ENCODE data around the gene HDHD5. TPM values are rescaled to one million over a fixed set of nuclear protein-coding genes. Genes with fewer than 3 reads are reported as not detected.

HDHD5 gene
- total and polyA plus RNA-seq, 2 of the 13 experiments (the other 11 are each of a cell fraction or from before 2014, with no cell fraction given) = not detected

DNA sequence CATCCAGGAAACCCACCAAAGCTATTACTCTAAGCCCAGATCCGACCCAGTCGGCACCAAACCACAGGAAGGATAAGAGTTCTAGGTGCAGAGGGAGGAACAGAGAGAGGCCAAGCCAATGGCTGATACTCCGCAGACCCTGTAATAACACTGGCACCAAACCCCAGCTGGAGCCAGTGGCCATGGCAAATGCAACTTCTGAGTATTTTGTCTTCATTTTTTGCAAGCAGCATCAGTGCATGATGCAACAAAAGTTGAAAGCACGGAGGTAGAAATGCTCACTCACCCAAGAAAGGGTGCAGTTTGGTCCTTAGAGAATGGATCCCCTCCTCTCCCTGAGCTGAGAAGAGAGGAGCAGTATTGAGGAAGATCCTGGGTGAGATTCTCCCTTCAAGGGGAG, 40.7 kb downstream of the HDHD5 start:
- Histone ChIP-seq H3K9ac (ENCODE audit: insufficient read depth, low read depth, low read length) (no peak overlapping the region), H3K9me3 (ENCODE audit: low read length) (no peaks in the 10 kb centered on the region), H4K20me1 (ENCODE audit: insufficient read depth, low read length) (no peaks in the 10 kb centered on the region), H2AFZ (ENCODE audit: low read length) (no peak overlapping the region), H3K4me2 (ENCODE audit: low read depth, low read length) (no peak overlapping the region), H3K4me1 (ENCODE audit: insufficient read depth, low read length) (no peaks in the 10 kb centered on the region), H3K4me3 (replicated peaks in 1 of 3; ENCODE audit: insufficient read depth in 1 of 3, low read depth in 2 of 3, low read length in 3 of 3) (no peak overlapping the region), H3K79me2 (ENCODE audit: insufficient read depth, low read length) (no peaks in the 10 kb centered on the region), H3K36me3 (replicated peaks in 1 of 2; ENCODE audit: control insufficient read depth in 1 of 2, insufficient read depth in 2 of 2, low read length in 2 of 2) (no peaks in the 10 kb centered on the region), H3K27ac (ENCODE audit: extremely low read length, insufficient read depth, low read length) (no peak overlapping the region), H3K27me3 (ENCODE audit: control insufficient read depth in 1 of 2, insufficient read depth in 2 of 2, low read length in 2 of 2) (peaks cover 8 to 38% of the 10 kb centered on the region in 2 experiments; a peak in 4 of 5 replicates)
- intact Hi-C loops (cut with micrococcal nuclease; ENCODE audit: unreplicated experiment) (no loop called here), in situ Hi-C loops (cut with HindIII; ENCODE audit: extremely low pct_ligation_motif_present, low pct_unique_long_range_greater_than_20kb) (no loop called here)
- FAIRE-seq = no peak
- ChIA-PET POLR2A (no interaction called here), CTCF (ENCODE audit: low intra/inter-chr PET ratio, low total read pairs) (no interaction called here)
- DNase-seq (ENCODE audit: low spot score) = no peak
- no TSS peak for BruUV-seq (replicated peaks)
- TF ChIP-seq ZNF678 (CRISPR knock-in tag; IDR thresholded peaks at IDR 0.05) = no peak
- TF ChIP-seq, protein P1, sequence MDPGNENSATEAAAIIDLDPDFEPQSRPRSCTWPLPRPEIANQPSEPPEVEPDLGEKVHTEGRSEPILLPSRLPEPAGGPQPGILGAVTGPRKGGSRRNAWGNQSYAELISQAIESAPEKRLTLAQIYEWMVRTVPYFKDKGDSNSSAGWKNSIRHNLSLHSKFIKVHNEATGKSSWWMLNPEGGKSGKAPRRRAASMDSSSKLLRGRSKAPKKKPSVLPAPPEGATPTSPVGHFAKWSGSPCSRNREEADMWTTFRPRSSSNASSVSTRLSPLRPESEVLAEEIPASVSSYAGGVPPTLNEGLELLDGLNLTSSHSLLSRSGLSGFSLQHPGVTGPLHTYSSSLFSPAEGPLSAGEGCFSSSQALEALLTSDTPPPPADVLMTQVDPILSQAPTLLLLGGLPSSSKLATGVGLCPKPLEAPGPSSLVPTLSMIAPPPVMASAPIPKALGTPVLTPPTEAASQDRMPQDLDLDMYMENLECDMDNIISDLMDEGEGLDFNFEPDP (CRISPR knock-in tag; conservative IDR thresholded peaks at IDR 0.05) = no peak
- no peak for TF ChIP-seq CCAR2 (optimal IDR thresholded peaks at IDR 0.05; ENCODE audit: low read depth, low read length)
- TF ChIP-seq, protein P2, sequence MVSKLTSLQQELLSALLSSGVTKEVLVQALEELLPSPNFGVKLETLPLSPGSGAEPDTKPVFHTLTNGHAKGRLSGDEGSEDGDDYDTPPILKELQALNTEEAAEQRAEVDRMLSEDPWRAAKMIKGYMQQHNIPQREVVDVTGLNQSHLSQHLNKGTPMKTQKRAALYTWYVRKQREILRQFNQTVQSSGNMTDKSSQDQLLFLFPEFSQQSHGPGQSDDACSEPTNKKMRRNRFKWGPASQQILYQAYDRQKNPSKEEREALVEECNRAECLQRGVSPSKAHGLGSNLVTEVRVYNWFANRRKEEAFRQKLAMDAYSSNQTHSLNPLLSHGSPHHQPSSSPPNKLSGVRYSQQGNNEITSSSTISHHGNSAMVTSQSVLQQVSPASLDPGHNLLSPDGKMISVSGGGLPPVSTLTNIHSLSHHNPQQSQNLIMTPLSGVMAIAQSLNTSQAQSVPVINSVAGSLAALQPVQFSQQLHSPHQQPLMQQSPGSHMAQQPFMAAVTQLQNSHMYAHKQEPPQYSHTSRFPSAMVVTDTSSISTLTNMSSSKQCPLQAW (CRISPR knock-in tag; IDR thresholded peaks at IDR 0.05) = no peak
- no peak for TF ChIP-seq ZNF558 (CRISPR knock-in tag; IDR thresholded peaks at IDR 0.05; ENCODE audit: borderline replicate concordance)
- no peak for TF ChIP-seq ZFP62 (CRISPR knock-in tag; IDR thresholded peaks at IDR 0.05)
- TF ChIP-seq, protein P3, sequence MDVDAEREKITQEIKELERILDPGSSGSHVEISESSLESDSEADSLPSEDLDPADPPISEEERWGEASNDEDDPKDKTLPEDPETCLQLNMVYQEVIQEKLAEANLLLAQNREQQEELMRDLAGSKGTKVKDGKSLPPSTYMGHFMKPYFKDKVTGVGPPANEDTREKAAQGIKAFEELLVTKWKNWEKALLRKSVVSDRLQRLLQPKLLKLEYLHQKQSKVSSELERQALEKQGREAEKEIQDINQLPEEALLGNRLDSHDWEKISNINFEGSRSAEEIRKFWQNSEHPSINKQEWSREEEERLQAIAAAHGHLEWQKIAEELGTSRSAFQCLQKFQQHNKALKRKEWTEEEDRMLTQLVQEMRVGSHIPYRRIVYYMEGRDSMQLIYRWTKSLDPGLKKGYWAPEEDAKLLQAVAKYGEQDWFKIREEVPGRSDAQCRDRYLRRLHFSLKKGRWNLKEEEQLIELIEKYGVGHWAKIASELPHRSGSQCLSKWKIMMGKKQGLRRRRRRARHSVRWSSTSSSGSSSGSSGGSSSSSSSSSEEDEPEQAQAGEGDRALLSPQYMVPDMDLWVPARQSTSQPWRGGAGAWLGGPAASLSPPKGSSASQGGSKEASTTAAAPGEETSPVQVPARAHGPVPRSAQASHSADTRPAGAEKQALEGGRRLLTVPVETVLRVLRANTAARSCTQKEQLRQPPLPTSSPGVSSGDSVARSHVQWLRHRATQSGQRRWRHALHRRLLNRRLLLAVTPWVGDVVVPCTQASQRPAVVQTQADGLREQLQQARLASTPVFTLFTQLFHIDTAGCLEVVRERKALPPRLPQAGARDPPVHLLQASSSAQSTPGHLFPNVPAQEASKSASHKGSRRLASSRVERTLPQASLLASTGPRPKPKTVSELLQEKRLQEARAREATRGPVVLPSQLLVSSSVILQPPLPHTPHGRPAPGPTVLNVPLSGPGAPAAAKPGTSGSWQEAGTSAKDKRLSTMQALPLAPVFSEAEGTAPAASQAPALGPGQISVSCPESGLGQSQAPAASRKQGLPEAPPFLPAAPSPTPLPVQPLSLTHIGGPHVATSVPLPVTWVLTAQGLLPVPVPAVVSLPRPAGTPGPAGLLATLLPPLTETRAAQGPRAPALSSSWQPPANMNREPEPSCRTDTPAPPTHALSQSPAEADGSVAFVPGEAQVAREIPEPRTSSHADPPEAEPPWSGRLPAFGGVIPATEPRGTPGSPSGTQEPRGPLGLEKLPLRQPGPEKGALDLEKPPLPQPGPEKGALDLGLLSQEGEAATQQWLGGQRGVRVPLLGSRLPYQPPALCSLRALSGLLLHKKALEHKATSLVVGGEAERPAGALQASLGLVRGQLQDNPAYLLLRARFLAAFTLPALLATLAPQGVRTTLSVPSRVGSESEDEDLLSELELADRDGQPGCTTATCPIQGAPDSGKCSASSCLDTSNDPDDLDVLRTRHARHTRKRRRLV (CRISPR knock-in tag; IDR thresholded peaks at IDR 0.05) = no peak
- no peak for ATAC-seq
- 23% methylated on average over 4 of the region's 4 CpGs for WGBS (ENCODE audit: low lambda C conversion rate)

Data from HepG2 (cell line).